K562 (cell line): ENCODE measurements around the gene KDF1. TPM values are rescaled to one million over a fixed set of nuclear protein-coding genes. Genes with fewer than 3 reads are reported as not detected.
A peak's percentile ranks its signal among the peaks of the same experiment; 100 is the strongest.

Experiments
- CREB3L1 ChIP-seq: fragments of 450-650 bp; IDR thresholded peaks from 2 replicates; pipeline ENCODE4 v1.6.1; 2014; ENCODE audit warnings: low read depth, mild to moderate bottlenecking, moderate library complexity, borderline replicate concordance
- CTBP1 ChIP-seq: fragments of 450-650 bp; IDR thresholded peaks from 2 replicates; pipeline ENCODE4 v1.6.1; 2016; ENCODE audit warnings: borderline replicate concordance
- HNRNPLL ChIP-seq: fragments of 200-400 bp; formaldehyde crosslinking; IDR thresholded peaks from 2 replicates; pipeline ENCODE4 v1.6.1; 2017; ENCODE audit warnings: low read length, low read depth, mild to moderate bottlenecking; ENCODE audit not compliant: poor library complexity, severe bottlenecking
- MITF ChIP-seq: IDR thresholded peaks from 2 replicates; pipeline ENCODE4 v1.6.1; 2014; ENCODE audit warnings: antibody characterized with exemption
- NFRKB ChIP-seq: fragments of 450-650 bp; IDR thresholded peaks from 2 replicates; pipeline ENCODE4 v1.6.1; 2016; ENCODE audit warnings: low read depth
- POLR2B ChIP-seq: fragments of 450-650 bp; IDR thresholded peaks from 2 replicates; pipeline ENCODE4 v1.6.1; 2018; ENCODE audit warnings: low read depth; ENCODE audit not compliant: partially characterized antibody
- RBBP5 ChIP-seq: fragments of 200-600 bp; sonication (generic); IDR thresholded peaks from 2 replicates; pipeline ENCODE4 v1.6.1; 2012; ENCODE audit warnings: borderline replicate concordance, mild to moderate bottlenecking, low read length, control low read depth, inconsistent platforms; ENCODE audit not compliant: insufficient read depth, poor library complexity, severe bottlenecking
- RNF2 ChIP-seq: sonication (generic); IDR thresholded peaks from 2 replicates; pipeline ENCODE4 v1.6.1; 2016
- SMC3 ChIP-seq: conservative IDR thresholded peaks from 2 replicates; pipeline ENCODE4 v1.6.1; 2011; ENCODE audit warnings: low read depth, low read length, improper control_type of control experiment; ENCODE audit not compliant: insufficient read depth
- TBP ChIP-seq: optimal IDR thresholded peaks from 2 replicates; pipeline ENCODE3; 2011; ENCODE audit warnings: low read depth, low read length, improper control_type of control experiment
- THAP12 ChIP-seq: fragments of 250-450 bp; sonication (Bioruptor Pico); IDR thresholded peaks from 2 replicates; pipeline ENCODE4 v1.9.0; 2021; ENCODE audit warnings: mild to moderate bottlenecking, inconsistent platforms
- XRCC5 ChIP-seq: fragments of 200-400 bp; formaldehyde crosslinking; IDR thresholded peaks from 2 replicates; pipeline ENCODE4 v1.6.1; 2017; ENCODE audit warnings: low read depth, mild to moderate bottlenecking, low read length
- ZNF133 ChIP-seq: fragments of 250-450 bp; sonication (Bioruptor Pico); IDR thresholded peaks from 2 replicates; pipeline ENCODE4 v1.4.0; 2020; ENCODE audit warnings: mild to moderate bottlenecking
- ZNF212 ChIP-seq: fragments of 450-650 bp; formaldehyde crosslinking; IDR thresholded peaks from 2 replicates; pipeline ENCODE4 v1.4.0; 2020; ENCODE audit warnings: mild to moderate bottlenecking
- ZNF644 ChIP-seq: fragments of 200-800 bp; sonication (Bioruptor generic); IDR thresholded peaks from 2 replicates; pipeline ENCODE4 v1.6.1; 2016; ENCODE audit warnings: low read depth, missing genetic modification characterization, missing compliant biosample characterization
- ZNF717 ChIP-seq: fragments of 250-450 bp; sonication (Bioruptor Pico); IDR thresholded peaks from 2 replicates; pipeline ENCODE4 v1.5.0; 2021
- polyA plus RNA-seq, 8 experiments: library from polyadenylated mRNA; depleted of rRNA in 4 of 8; stranded (reverse) in 5 of 8; unstranded in 3 of 8; fragments of >200 nt; fragmentation: Nextera tagmentation in 2 of 8; fragmentation: Illumina TruSeq in 1 of 8; extraction: Ambion mirVana in 2 of 8; extraction: Trizol in 1 of 8; gene quantifications; 2 replicates each; pipeline versions ENCODE4 v1.2.1 to v1.2.3, GENCODE V29; 2011 to 2014; ENCODE audit warnings: inconsistent platforms in 1 of 8, missing spikeins in 1 of 8
- total RNA-seq, 7 experiments: library from RNA; depleted of rRNA in 6 of 7; stranded (reverse); fragments of >200 nt in 6 of 7; fragmentation: Illumina TruSeq in 2 of 7; extraction: Trizol in 2 of 7; gene quantifications; 2 replicates each; pipeline versions ENCODE4 v1.2.1 to v1.2.3, GENCODE V29; 2011 to 2021; ENCODE audit warnings: low replicate concordance in 1 of 7
- TF ChIP-seq, protein P1 (sequence below): fragments of 250-450 bp; sonication (Bioruptor Pico); IDR thresholded peaks from 2 replicates; pipeline ENCODE4 v1.5.0; 2021; ENCODE audit warnings: mild to moderate bottlenecking, borderline replicate concordance
- TF ChIP-seq, protein P2 (sequence below): sonication (generic); formaldehyde crosslinking; IDR thresholded peaks from 2 replicates; pipeline ENCODE4 v1.8.0; 2022; ENCODE audit warnings: mild to moderate bottlenecking, missing genetic modification reagents

KDF1 gene
- total and polyA plus RNA-seq, 9 of the 15 experiments (the other 6 are each of a cell fraction or from before 2014, with no cell fraction given) = 0.38 to 1.9 (median 0.83) TPM

GRCh38 chr1:26913754-26914619, 46.3 kb downstream of the KDF1 start, which contains the start of gene NR0B2 (continued):
- TF ChIP-seq TBP (peak; percentile 64), CTBP1 (peak; percentile 57; the same call in 1 of the 2 replicates), MITF (no peak), RBBP5 (no peak), SMC3 (no peak), ZNF644 (tag) (peak; percentile 68; the same call in 1 of the 2 replicates), RNF2 (0 out of 2 replicates have a peak, but pooled peaks have one; percentile 41), HNRNPLL (peak; percentile 17), ZNF133 (no peak), ZNF717 (no peak), POLR2B (no peak), NFRKB (peak; percentile 59; the same call in 1 of the 2 replicates), ZNF212 (CRISPR knock-in tag) (no peak), XRCC5 (no peak), CREB3L1 (peak; percentile 60; the same call in 1 of the 2 replicates), THAP12 (0 out of 2 replicates have a peak, but pooled peaks have one; percentile 60)
- TF ChIP-seq, protein P1, sequence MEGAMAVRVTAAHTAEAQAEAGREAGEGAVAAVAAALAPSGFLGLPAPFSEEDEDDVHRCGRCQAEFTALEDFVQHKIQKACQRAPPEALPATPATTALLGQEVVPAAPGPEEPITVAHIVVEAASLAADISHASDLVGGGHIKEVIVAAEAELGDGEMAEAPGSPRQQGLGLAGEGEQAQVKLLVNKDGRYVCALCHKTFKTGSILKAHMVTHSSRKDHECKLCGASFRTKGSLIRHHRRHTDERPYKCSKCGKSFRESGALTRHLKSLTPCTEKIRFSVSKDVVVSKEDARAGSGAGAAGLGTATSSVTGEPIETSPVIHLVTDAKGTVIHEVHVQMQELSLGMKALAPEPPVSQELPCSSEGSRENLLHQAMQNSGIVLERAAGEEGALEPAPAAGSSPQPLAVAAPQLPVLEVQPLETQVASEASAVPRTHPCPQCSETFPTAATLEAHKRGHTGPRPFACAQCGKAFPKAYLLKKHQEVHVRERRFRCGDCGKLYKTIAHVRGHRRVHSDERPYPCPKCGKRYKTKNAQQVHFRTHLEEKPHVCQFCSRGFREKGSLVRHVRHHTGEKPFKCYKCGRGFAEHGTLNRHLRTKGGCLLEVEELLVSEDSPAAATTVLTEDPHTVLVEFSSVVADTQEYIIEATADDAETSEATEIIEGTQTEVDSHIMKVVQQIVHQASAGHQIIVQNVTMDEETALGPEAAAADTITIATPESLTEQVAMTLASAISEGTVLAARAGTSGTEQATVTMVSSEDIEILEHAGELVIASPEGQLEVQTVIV (CRISPR knock-in tag) = no peak
- TF ChIP-seq, protein P2, sequence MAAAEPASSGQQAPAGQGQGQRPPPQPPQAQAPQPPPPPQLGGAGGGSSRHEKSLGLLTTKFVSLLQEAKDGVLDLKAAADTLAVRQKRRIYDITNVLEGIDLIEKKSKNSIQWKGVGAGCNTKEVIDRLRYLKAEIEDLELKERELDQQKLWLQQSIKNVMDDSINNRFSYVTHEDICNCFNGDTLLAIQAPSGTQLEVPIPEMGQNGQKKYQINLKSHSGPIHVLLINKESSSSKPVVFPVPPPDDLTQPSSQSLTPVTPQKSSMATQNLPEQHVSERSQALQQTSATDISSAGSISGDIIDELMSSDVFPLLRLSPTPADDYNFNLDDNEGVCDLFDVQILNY = no peak
